ENCODE results near the gene SHISA8. TPM values are rescaled to one million over a fixed set of nuclear protein-coding genes. Genes with fewer than 3 reads are reported as not detected.

Gene SHISA8
- total and polyA plus RNA-seq, 12 donors: 0.16 to 4.6 (median 1.4) TPM

GRCh38 chr22:41931701-41932269 lies 16.9 kb upstream of the SHISA8 start:
- H3K9me3 ChIP-seq: no peaks in the 10 kb centered on the region
- no peak for ATAC-seq
- no peak overlapping the region for H3K4me3 ChIP-seq
- no peak for TF ChIP-seq CTCF (IDR thresholded peaks at IDR 0.05)
- 86 to 90% methylated on average over 10 of the region's 10 CpGs for WGBS, 2 donors
- no peak for DNase-seq
- no peaks in the 10 kb centered on the region for H3K36me3 ChIP-seq
- peaks cover 0 to 12% (median under 1%) of the 10 kb centered on the region in 7 donors for H3K27me3 ChIP-seq
- intact Hi-C loops (cut with DNase I): no loop called here
- peaks cover 0 to 13% (median 0%) of the 10 kb centered on the region in 9 donors for H3K4me1 ChIP-seq
- no peak overlapping the region for H3K27ac ChIP-seq

DNA sequence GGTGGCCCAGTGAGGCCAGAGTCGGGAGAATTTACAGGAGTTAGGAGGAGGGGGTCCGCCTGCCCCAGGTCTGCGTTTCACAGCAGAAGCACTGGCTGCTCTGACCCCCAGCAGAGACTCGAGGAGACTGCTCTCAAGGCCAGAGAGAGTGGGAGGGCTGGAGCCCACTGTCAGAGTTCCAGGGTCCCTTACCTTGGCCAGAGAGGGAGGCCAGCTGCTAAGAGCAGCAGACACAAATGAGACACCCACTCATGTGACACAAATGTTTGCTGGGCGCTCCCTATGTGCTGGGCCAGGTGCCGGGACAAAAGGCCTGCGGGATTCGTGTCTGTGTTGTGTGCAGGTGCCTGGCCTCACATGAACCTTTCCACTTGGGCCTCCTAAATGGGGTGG lies 14.5 kb upstream of the SHISA8 start:
- H3K27me3 ChIP-seq: peaks cover 7 to 34% (median 19%) of the 10 kb centered on the region in 7 donors
- H3K4me1 ChIP-seq: peaks cover 0 to 10% (median 4%) of the 10 kb centered on the region in 9 donors
- H3K4me3 ChIP-seq: no peak overlapping the region
- ATAC-seq: no peak
- H3K9me3 ChIP-seq: no peaks in the 10 kb centered on the region
- no peak for TF ChIP-seq CTCF (IDR thresholded peaks at IDR 0.05)
- intact Hi-C loops (cut with DNase I): no loop called here
- WGBS, 2 donors: 79 to 82% methylated on average over 8 of the region's 8 CpGs
- DNase-seq: no peak
- H3K36me3 ChIP-seq: no peaks in the 10 kb centered on the region
- no peak overlapping the region for H3K27ac ChIP-seq

GRCh38 chr22:41928593-41929417 lies 13.9 kb upstream of the SHISA8 start:
- Histone ChIP-seq H3K27ac (no peak overlapping the region), H3K9me3 (no peaks in the 10 kb centered on the region), H3K4me3 (no peak overlapping the region), H3K4me1 (peaks cover 0 to 10% (median 4%) of the 10 kb centered on the region in 9 donors), H3K27me3 (peaks cover 7 to 36% (median 19%) of the 10 kb centered on the region in 7 donors), H3K36me3 (no peaks in the 10 kb centered on the region)
- DNase-seq: no peak
- intact Hi-C loops (cut with DNase I): no loop called here
- ATAC-seq: peak in 1 of 8 donors; percentile 3
- 76 to 87% methylated on average over 14 of the region's 14 CpGs for WGBS, 2 donors
- no peak for TF ChIP-seq CTCF (IDR thresholded peaks at IDR 0.05)

- H3K36me3 ChIP-seq: no peaks in the 10 kb centered on the region
- DNase-seq: no peak
- ATAC-seq: no peak
These were observed 12.9 kb upstream of the SHISA8 start for GRCh38 chr22:41927813-41928212.

More at GRCh38 chr22:41927813-41928212, 12.9 kb upstream of the SHISA8 start:
- Histone ChIP-seq H3K27ac (no peak overlapping the region), H3K4me3 (no peak overlapping the region), H3K9me3 (no peaks in the 10 kb centered on the region), H3K4me1 (peaks cover 0 to 10% (median 4%) of the 10 kb centered on the region in 9 donors), H3K27me3 (peaks cover 7 to 36% (median 19%) of the 10 kb centered on the region in 7 donors)
- intact Hi-C loops (cut with DNase I): no loop called here
- TF ChIP-seq CTCF (IDR thresholded peaks at IDR 0.05): no peak
- 72 to 80% methylated on average over 6 of the region's 6 CpGs for WGBS, 2 donors

All from heart right ventricle (tissue), 16 donors.